Thoracic aorta (tissue), 2 donors: ENCODE data around the gene ZFP3. TPM values are rescaled to one million over a fixed set of nuclear protein-coding genes. Genes with fewer than 3 reads are reported as not detected.
"Not testable (repeated sequence)": the region's sequence is repeated elsewhere in the genome, so short reads cannot be mapped to it uniquely, and the experiment has no call there.

Experiments
- ATAC-seq: fragments of 150-250 bp; one replicate; pipeline ENCODE4 v1.8.0; 2017; ENCODE audit warnings: low read depth; ENCODE audit not compliant: insufficient number of reproducible peaks, low FRiP score
- DNase-seq: peaks from one replicate; pipeline ENCODE4 v3.0.0-alpha.2; 2020; ENCODE audit warnings: low spot score
- H3K27ac ChIP-seq, 2 donors: fragments of 200-600 bp; sonication (generic); 1 replicate in 1 of 2; 2 replicates in 1 of 2; pipeline ENCODE4 v1.5.1; 2016; ENCODE audit warnings: mild to moderate bottlenecking in 2 of 2, moderate library complexity in 2 of 2
- H3K27me3 ChIP-seq: fragments of 200-600 bp; sonication (generic); replicated peaks from 2 replicates; pipeline ENCODE4 v1.6.0; 2016; ENCODE audit warnings: mild to moderate bottlenecking; ENCODE audit not compliant: insufficient read depth
- H3K36me3 ChIP-seq: fragments of 200-600 bp; sonication (generic); one replicate; pipeline ENCODE4 v1.5.1; 2016
- H3K4me1 ChIP-seq, 2 donors: fragments of 200-600 bp; sonication (generic); 1 replicate in 1 of 2; 2 replicates in 1 of 2; pipeline versions ENCODE4 v1.5.1 to v1.6.0; 2016; ENCODE audit warnings: low read depth in 2 of 2, mild to moderate bottlenecking in 1 of 2; ENCODE audit not compliant: control insufficient read depth in 1 of 2
- H3K4me3 ChIP-seq: fragments of 200-600 bp; sonication (generic); 2 replicates; pipeline ENCODE4 v1.5.1; 2016; ENCODE audit warnings: mild to moderate bottlenecking
- H3K9me3 ChIP-seq: fragments of 200-600 bp; sonication (generic); 2 replicates; pipeline ENCODE4 v1.5.1; 2016
- total RNA-seq, 2 donors: library from RNA; depleted of rRNA; stranded (reverse); fragments of >200 nt; gene quantifications; one replicate each; pipeline versions ENCODE4 v1.1.0 to v1.2.3, GENCODE V29; 2016
- TF ChIP-seq, protein P1 (sequence below): fragments of 200-600 bp; sonication (generic); IDR thresholded peaks from one replicate; pipeline ENCODE4 v1.5.1; 2019; ENCODE audit warnings: antibody characterized with exemption

ZFP3 gene
- total RNA-seq, 2 donors from 2014 or later, result 3.2 to 6.6 TPM

DNA sequence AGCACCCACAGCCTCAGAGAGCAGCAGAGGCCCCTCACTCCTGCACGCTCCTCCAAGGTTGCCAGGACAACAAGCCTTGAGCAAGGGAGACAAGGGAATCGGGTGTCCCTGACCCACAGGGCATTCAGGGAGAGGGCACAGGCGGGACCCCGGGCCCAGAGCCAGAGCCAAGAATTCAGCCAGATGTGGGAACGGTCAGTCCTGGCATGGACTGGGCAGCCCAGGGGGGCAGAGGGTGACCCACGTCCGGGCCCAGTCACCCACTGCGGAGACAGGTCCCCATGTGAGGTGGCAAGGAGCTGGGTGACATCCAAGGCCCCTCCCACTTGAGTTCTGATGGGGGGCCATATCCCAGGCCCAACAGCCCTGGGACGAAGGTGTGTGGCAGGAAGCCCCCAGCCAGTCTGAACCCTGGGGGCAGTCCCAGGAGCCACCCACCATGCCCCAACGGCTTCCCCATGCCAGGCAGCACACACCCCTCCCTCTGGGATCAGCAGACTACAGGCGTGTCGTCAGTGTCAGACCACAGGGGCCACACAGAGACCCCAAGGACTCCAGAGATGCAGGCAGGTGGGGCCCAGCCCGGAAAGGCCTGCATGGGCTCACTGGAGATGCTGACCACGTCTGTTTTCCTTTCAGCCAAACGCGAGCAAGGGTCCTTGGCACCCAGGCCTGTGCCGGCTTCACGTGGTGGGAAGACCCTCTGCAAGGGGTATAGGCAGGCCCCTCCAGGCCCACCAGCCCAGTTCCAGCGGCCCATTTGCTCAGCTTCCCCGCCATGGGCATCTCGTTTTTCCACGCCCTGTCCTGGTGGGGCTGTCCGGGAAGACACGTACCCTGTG, 60.6 kb downstream of the ZFP3 start:
- DNase-seq (no peak), ATAC-seq (no peak)
- no peaks in the 10 kb centered on the region for H3K36me3 ChIP-seq
- H3K27me3 ChIP-seq, result no peaks in the 10 kb centered on the region
- no peak overlapping the region for H3K4me3 ChIP-seq
- H3K4me1 ChIP-seq, result no peaks in the 10 kb centered on the region
- no peak overlapping the region for H3K27ac ChIP-seq
- TF ChIP-seq, protein P1, sequence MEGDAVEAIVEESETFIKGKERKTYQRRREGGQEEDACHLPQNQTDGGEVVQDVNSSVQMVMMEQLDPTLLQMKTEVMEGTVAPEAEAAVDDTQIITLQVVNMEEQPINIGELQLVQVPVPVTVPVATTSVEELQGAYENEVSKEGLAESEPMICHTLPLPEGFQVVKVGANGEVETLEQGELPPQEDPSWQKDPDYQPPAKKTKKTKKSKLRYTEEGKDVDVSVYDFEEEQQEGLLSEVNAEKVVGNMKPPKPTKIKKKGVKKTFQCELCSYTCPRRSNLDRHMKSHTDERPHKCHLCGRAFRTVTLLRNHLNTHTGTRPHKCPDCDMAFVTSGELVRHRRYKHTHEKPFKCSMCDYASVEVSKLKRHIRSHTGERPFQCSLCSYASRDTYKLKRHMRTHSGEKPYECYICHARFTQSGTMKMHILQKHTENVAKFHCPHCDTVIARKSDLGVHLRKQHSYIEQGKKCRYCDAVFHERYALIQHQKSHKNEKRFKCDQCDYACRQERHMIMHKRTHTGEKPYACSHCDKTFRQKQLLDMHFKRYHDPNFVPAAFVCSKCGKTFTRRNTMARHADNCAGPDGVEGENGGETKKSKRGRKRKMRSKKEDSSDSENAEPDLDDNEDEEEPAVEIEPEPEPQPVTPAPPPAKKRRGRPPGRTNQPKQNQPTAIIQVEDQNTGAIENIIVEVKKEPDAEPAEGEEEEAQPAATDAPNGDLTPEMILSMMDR, result no peak
- no peaks in the 10 kb centered on the region for H3K9me3 ChIP-seq

DNA sequence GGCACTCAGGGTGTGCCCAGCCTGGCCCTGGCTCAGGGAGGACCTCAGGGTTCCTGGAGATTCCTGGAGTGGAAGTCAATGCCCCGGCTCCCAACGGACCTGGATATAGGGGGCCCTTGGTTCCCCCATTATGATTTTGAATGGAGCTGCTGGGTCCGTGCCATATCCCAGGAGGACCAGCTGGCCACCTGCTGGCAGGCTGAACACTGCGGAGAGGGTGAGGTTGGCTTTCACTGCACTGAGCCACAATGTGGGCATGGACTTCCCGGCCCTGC, 61.1 kb downstream of the ZFP3 start:
- H3K36me3 ChIP-seq, result no peaks in the 10 kb centered on the region
- TF ChIP-seq, protein P1, result no peak
- H3K9me3 ChIP-seq, result no peaks in the 10 kb centered on the region
- no peak for DNase-seq
- H3K27me3 ChIP-seq, result no peaks in the 10 kb centered on the region
- no peak overlapping the region for H3K27ac ChIP-seq
- ATAC-seq, result no peak
- H3K4me1 ChIP-seq, result no peaks in the 10 kb centered on the region
- no peak overlapping the region for H3K4me3 ChIP-seq

DNA sequence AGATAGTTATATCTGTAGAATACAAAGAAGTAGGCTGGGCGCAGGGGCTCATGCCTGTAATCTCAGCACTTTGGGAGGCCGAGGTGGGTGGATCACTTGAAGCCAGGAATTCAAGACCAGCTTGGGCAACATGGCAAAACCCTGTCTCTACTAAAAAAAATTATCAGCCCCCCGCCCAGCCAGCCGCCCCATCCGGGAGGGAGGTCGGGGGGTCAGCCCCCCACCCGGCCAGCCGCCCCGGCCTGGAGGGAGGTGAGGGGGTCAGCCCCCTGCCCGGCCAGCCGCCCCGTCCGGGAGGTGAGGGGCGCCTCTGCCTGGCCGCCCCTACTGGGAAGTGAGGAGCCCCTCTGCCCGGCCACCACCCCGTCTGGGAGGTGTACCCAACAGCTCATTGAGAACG, 64.6 kb downstream of the ZFP3 start:
- not testable (repeated sequence) for H3K4me1 ChIP-seq, H3K4me3 ChIP-seq, ATAC-seq, H3K36me3 ChIP-seq, DNase-seq, H3K27me3 ChIP-seq, H3K27ac ChIP-seq, H3K9me3 ChIP-seq

Other genes starting within 250 kb of the ZFP3 start
- 10 to 100 TPM; 44.0 to 45.0 TPM for gene MINK1, start 245.1 kb upstream of the ZFP3 start, total RNA-seq
- 1 to 10 TPM; 1.9 to 5.6 TPM for gene C17orf107, start 178.9 kb upstream of the ZFP3 start, total RNA-seq
- 1 to 10 TPM in 1 of 2 donors, not detected in 1; 4.1 TPM for gene CHRNE, start 175.4 kb upstream of the ZFP3 start, total RNA-seq
- gene GP1BA, start 146.2 kb upstream of the ZFP3 start, total RNA-seq, result not detected
- 10 to 100 TPM; 27.0 to 39.7 TPM for gene SLC25A11, start 138.4 kb upstream of the ZFP3 start, total RNA-seq
- 10 to 100 TPM; 32.4 to 38.3 TPM for gene RNF167, start 138.2 kb upstream of the ZFP3 start, total RNA-seq
- gene PFN1, start 129.9 kb upstream of the ZFP3 start, total RNA-seq, result 1,000 to 10,000 TPM in 1 of 2 donors, 100 to 1,000 TPM in 1; 806 to 1,230 TPM
- 1 to 10 TPM; 2.5 to 2.7 TPM for gene ENO3, start 127.3 kb upstream of the ZFP3 start, total RNA-seq
- 10 to 100 TPM; 32.3 to 43.1 TPM for gene SPAG7, start 110.7 kb upstream of the ZFP3 start, total RNA-seq
- 10 to 100 TPM; 31.3 to 34.0 TPM for gene CAMTA2, start 90.8 kb upstream of the ZFP3 start, total RNA-seq
- gene INCA1, start 80.9 kb upstream of the ZFP3 start, total RNA-seq, result 1 to 10 TPM in 1 of 2 donors, not detected in 1; 1.2 TPM
- gene KIF1C, start 80.5 kb upstream of the ZFP3 start, total RNA-seq, result 100 to 1,000 TPM; 113 to 152 TPM
- not detected for gene SLC52A1, start 43.0 kb upstream of the ZFP3 start, total RNA-seq
- 1 to 10 TPM; 6.7 to 7.2 TPM for gene ZNF232, start 33.4 kb downstream of the ZFP3 start, total RNA-seq
- 1 to 10 TPM in 1 of 2 donors, not detected in 1; 2.0 TPM for gene USP6, start 37.6 kb downstream of the ZFP3 start, total RNA-seq
- 10 to 100 TPM in 1 of 2 donors, 1 to 10 TPM in 1; 8.4 to 15.8 TPM for gene ZNF594, start 113.4 kb downstream of the ZFP3 start, total RNA-seq
- 10 to 100 TPM; 13.4 to 14.9 TPM for gene SCIMP, start 156.4 kb downstream of the ZFP3 start, total RNA-seq
- gene RABEP1, start 203.8 kb downstream of the ZFP3 start, total RNA-seq, result 10 to 100 TPM; 36.4 to 47.0 TPM